Stimulated activated CD4-positive, alpha-beta T cell treated with anti-CD3 and anti-CD28 coated beads, Interleukin-4, amount 100 ng/mL, for 1 hour (primary cell): ENCODE measurements around the gene HIBADH.
"Not testable (repeated sequence)": the region's sequence is repeated elsewhere in the genome, so short reads cannot be mapped to it uniquely, and the experiment has no call there.

Experiments used
- DNase-seq: peaks from one replicate; pipeline ENCODE4 v3.0.0-alpha.2; 2020

HIBADH gene

GRCh38 chr7:27533652-27534081 lies 129.0 kb downstream of the HIBADH start:
- DNase-seq = no peak

- DNase-seq = no peak
Observed at GRCh38 chr7:27532314-27532713, 130.4 kb downstream of the HIBADH start.

GRCh38 chr7:27527348-27527714 lies 135.4 kb downstream of the HIBADH start:
- no peak for DNase-seq

- no peak for DNase-seq
Observed at GRCh38 chr7:27526611-27527347, 135.9 kb downstream of the HIBADH start.

GRCh38 chr7:27526131-27526530 lies 136.6 kb downstream of the HIBADH start:
- no peak for DNase-seq

- DNase-seq = no peak
Observed at GRCh38 chr7:27523321-27523720, 139.4 kb downstream of the HIBADH start.

- DNase-seq = no peak
Observed at GRCh38 chr7:27522566-27522965, 140.1 kb downstream of the HIBADH start.

GRCh38 chr7:27520815-27521790 lies 141.6 kb downstream of the HIBADH start:
- DNase-seq = no peak

- no peak for DNase-seq
Observed at GRCh38 chr7:27519793-27520469, 142.8 kb downstream of the HIBADH start.

GRCh38 chr7:27518561-27519350 lies 143.9 kb downstream of the HIBADH start:
- no peak for DNase-seq

- DNase-seq = no peak
Observed at GRCh38 chr7:27516421-27516820, 146.3 kb downstream of the HIBADH start.

- DNase-seq = no peak
Observed at GRCh38 chr7:27515933-27516332, 146.8 kb downstream of the HIBADH start.

GRCh38 chr7:27514861-27515260 lies 147.8 kb downstream of the HIBADH start:
- no peak for DNase-seq

- DNase-seq = no peak
Observed at GRCh38 chr7:27513885-27514284, 148.8 kb downstream of the HIBADH start.

- DNase-seq = not testable (repeated sequence)
Observed at GRCh38 chr7:27511370-27511769, 151.3 kb downstream of the HIBADH start.

- DNase-seq = no peak
Observed at GRCh38 chr7:27510541-27510940, 152.1 kb downstream of the HIBADH start.

GRCh38 chr7:27501879-27502278 lies 160.8 kb downstream of the HIBADH start:
- DNase-seq = not testable (repeated sequence)

- no peak for DNase-seq
Observed at GRCh38 chr7:27501001-27501400, 161.7 kb downstream of the HIBADH start.

- DNase-seq = no peak
Observed at GRCh38 chr7:27492224-27492623, 170.5 kb downstream of the HIBADH start.

- DNase-seq = no peak
Observed at GRCh38 chr7:27491534-27491933, 171.1 kb downstream of the HIBADH start.

- no peak for DNase-seq
Observed at GRCh38 chr7:27487509-27487908, 175.2 kb downstream of the HIBADH start.

GRCh38 chr7:27484451-27484850 lies 178.2 kb downstream of the HIBADH start:
- no peak for DNase-seq

- DNase-seq = no peak
Observed at GRCh38 chr7:27482219-27482618, 180.5 kb downstream of the HIBADH start.
